GM12878 (cell line): ENCODE results near the gene PSENEN. TPM values are rescaled to one million over a fixed set of nuclear protein-coding genes. Genes with fewer than 3 reads are reported as not detected.

Experiments
- ATAC-seq: fragments of 200-7000 bp; cut with Tn5 transposase; 3 replicates; pipeline ENCODE4 v1.9.1; 2020; ENCODE audit warnings: mild to moderate bottlenecking, moderate library complexity
- BruUV-seq: library from RNA; stranded (reverse); fragments of 400-500 nt; replicated peaks from 2 replicates; lab custom pipeline; 2021; lab: Mats Ljungman, UMichigan
- CTCF ChIA-PET: fragments of 300-600 bp; sonication (Branson Sonifier 250); formaldehyde crosslinking; extraction: SDS; loops from one replicate; lab custom pipeline; 2021; ENCODE audit warnings: inconsistent platforms; lab: Yijun Ruan, JAX
- POLR2A ChIA-PET: fragments of 350-600 bp; formaldehyde crosslinking; extraction: SDS; loops from one replicate; lab custom pipeline; 2021; ENCODE audit warnings: inconsistent platforms; lab: Charles Lee
- RAD21 ChIA-PET: fragments of 300-600 bp; sonication (Branson Sonifier 250); formaldehyde crosslinking; loops from one replicate; lab custom pipeline; 2023; ENCODE audit warnings: antibody characterized with exemption; ENCODE audit not compliant: unreplicated experiment; lab: Charles Lee
- SMC1A ChIA-PET: fragments of 300-600 bp; sonication (Branson Sonifier 250); formaldehyde crosslinking; loops from one replicate; lab custom pipeline; 2023; ENCODE audit not compliant: unreplicated experiment, uncharacterized antibody; lab: Charles Lee
- DNase-seq: peaks from one replicate; pipeline ENCODE4 v3.0.0-alpha.2; 2011; ENCODE audit warnings: low read depth, low spot score
- FAIRE-seq: peaks from 3 replicates; lab custom pipeline; 2011; peaks lifted over from hg19 to GRCh38; lab: Jason Lieb, UNC
- H2AFZ ChIP-seq: 2 replicates; pipeline ENCODE4 v1.6.0; 2011; ENCODE audit warnings: low read depth, low read length, control low read depth; ENCODE audit not compliant: control insufficient read depth
- H3K27ac ChIP-seq: 2 replicates; pipeline ENCODE4 v1.5.1; 2011; ENCODE audit warnings: control low read depth; ENCODE audit not compliant: control insufficient read depth, insufficient read depth
- H3K27me3 ChIP-seq, 2 experiments: replicated peaks in 1 of 2; 2 replicates each; pipeline versions ENCODE4 v1.6.0 to v1.6.1; 2011; ENCODE audit warnings: low read length in 1 of 2; ENCODE audit not compliant: control insufficient read depth in 2 of 2, insufficient read depth in 2 of 2
- H3K36me3 ChIP-seq, 2 experiments: 2 replicates each; pipeline ENCODE4 v1.5.1; 2011; ENCODE audit warnings: low read length in 1 of 2; ENCODE audit not compliant: control insufficient read depth in 2 of 2, insufficient read depth in 2 of 2
- H3K4me1 ChIP-seq: 2 replicates; pipeline ENCODE4 v1.6.1; 2011; ENCODE audit warnings: mild to moderate bottlenecking, low read length, moderate library complexity, mixed read lengths; ENCODE audit not compliant: control insufficient read depth, insufficient read depth
- H3K4me2 ChIP-seq: 2 replicates; pipeline ENCODE4 v1.6.0; 2011; ENCODE audit warnings: control low read depth; ENCODE audit not compliant: control insufficient read depth, insufficient read depth
- H3K4me3 ChIP-seq: fragments of 200-600 bp; sonication (generic); 2 replicates; pipeline ENCODE4 v1.5.1; 2016
- H3K79me2 ChIP-seq: 2 replicates; pipeline ENCODE4 v1.6.0; 2011; ENCODE audit warnings: low read length; ENCODE audit not compliant: control insufficient read depth, insufficient read depth
- H3K9ac ChIP-seq: 2 replicates; pipeline ENCODE4 v1.8.0; 2011; ENCODE audit warnings: low read length, control low read depth, mixed read lengths; ENCODE audit not compliant: control insufficient read depth, insufficient read depth
- H3K9me3 ChIP-seq: replicated peaks from 3 replicates; pipeline ENCODE4 v1.5.1; 2011; ENCODE audit warnings: mild to moderate bottlenecking, low read length; ENCODE audit not compliant: control insufficient read depth, insufficient read depth
- H4K20me1 ChIP-seq: 2 replicates; pipeline ENCODE4 v1.6.0; 2011; ENCODE audit not compliant: control insufficient read depth, insufficient read depth
- CTCF ChIP-seq, 3 experiments: IDR thresholded peaks in 2 of 3; conservative IDR thresholded peaks in 1 of 3; 2 replicates each; pipeline ENCODE4 v1.5.1; 2011; ENCODE audit warnings: low read depth in 3 of 3, low read length in 3 of 3, mild to moderate bottlenecking in 3 of 3, control low read depth in 2 of 3, moderate library complexity in 2 of 3, inconsistent platforms in 1 of 3, mixed read lengths in 1 of 3; ENCODE audit not compliant: control insufficient read depth in 2 of 3, insufficient read depth in 1 of 3; ENCODE audit errors: extremely low read depth in 1 of 3
- IKZF2 ChIP-seq, 2 experiments: fragments of 450-650 bp; IDR thresholded peaks; 2 replicates each; pipeline ENCODE4 v1.6.1; 2017; ENCODE audit warnings: mild to moderate bottlenecking in 2 of 2, moderate library complexity in 2 of 2
- RB1 ChIP-seq: fragments of 450-650 bp; formaldehyde crosslinking; IDR thresholded peaks from 2 replicates; pipeline ENCODE4 v1.6.1; 2017; ENCODE audit warnings: mild to moderate bottlenecking, borderline replicate concordance
- SIX5 ChIP-seq: IDR thresholded peaks from 2 replicates; pipeline ENCODE4 v1.6.1; 2011; ENCODE audit warnings: mild to moderate bottlenecking, low read depth, low read length, moderate library complexity; ENCODE audit not compliant: severe bottlenecking
- USF1 ChIP-seq: IDR thresholded peaks from 2 replicates; pipeline ENCODE4 v1.6.1; 2011; ENCODE audit warnings: borderline replicate concordance, low read depth, mild to moderate bottlenecking, moderate library complexity, mixed read lengths, low read length; ENCODE audit not compliant: insufficient read depth; ENCODE audit errors: extremely low read length
- WGBS: methylation state at CpG from one replicate; pipeline ENCODE4 v1.1.6; 2016; ENCODE audit warnings: low lambda C conversion rate; ENCODE audit not compliant: insufficient replicate concordance, insufficient coverage; ENCODE audit errors: missing lambda C conversion rate; 5-methylcytosine and 5-hydroxymethylcytosine counted together
- in situ Hi-C: fragments of 300-500 bp; cut with MboI; formaldehyde crosslinking; loops from 9 replicates; pipeline ENCODE4 v1.14.3; 2018; ENCODE audit warnings: mixed read lengths
- intact Hi-C: fragments of 100-400 bp; cut with micrococcal nuclease; formaldehyde crosslinking; loops from one replicate; pipeline ENCODE4 v1.14.2; 2022; ENCODE audit not compliant: unreplicated experiment
- polyA plus RNA-seq, 11 experiments: library from polyadenylated mRNA; depleted of rRNA in 4 of 11; unstranded in 6 of 11; stranded (reverse) in 5 of 11; fragments of >200 nt; fragmentation: Nextera tagmentation in 4 of 11; fragmentation: Illumina TruSeq in 1 of 11; extraction: Ambion mirVana in 4 of 11; extraction: Trizol in 1 of 11; gene quantifications; 1 replicate in 1 of 11; 2 replicates in 10 of 11; pipeline versions ENCODE4 v1.2.1 to v1.2.3, GENCODE V29; 2011 to 2016; ENCODE audit warnings: inconsistent platforms in 2 of 11, missing spikeins in 2 of 11, low read depth in 1 of 11
- total RNA-seq, 4 experiments: library from RNA; depleted of rRNA in 3 of 4; stranded (reverse); fragments of >200 nt in 3 of 4; fragmentation: Illumina TruSeq in 1 of 4; extraction: Trizol in 1 of 4; gene quantifications; 2 replicates each; pipeline versions ENCODE4 v1.2.1 to v1.2.3, GENCODE V29; 2013 to 2021

PSENEN gene
- total and polyA plus RNA-seq, 10 of the 15 experiments (the other 5 are each of a cell fraction or from before 2014, with no cell fraction given), result 14.4 to 178 (median 43.5) TPM

- Histone ChIP-seq H3K27ac (peak overlapping the region; percentile 62), H3K9ac (peak overlapping the region; percentile 73), H3K27me3 (no peaks in the 10 kb centered on the region), H4K20me1 (no peaks in the 10 kb centered on the region), H3K4me2 (peak overlapping the region; percentile 99), H3K4me3 (peak overlapping the region; percentile 88), H3K36me3 (peaks cover 1 to 8% of the 10 kb centered on the region in 2 experiments; a peak in 3 of 4 replicates), H3K79me2 (peaks cover 11% of the 10 kb centered on the region), H3K9me3 (no peaks in the 10 kb centered on the region), H3K4me1 (peaks cover 15% of the 10 kb centered on the region), H2AFZ (peak overlapping the region; percentile 62)
- TF ChIP-seq SIX5, result no peak
- TF ChIP-seq CTCF (IDR thresholded peaks at IDR 0.05 in 2 of 3, conservative IDR thresholded peaks at IDR 0.05 in 1 of 3; ENCODE audit: control insufficient read depth in 2 of 3, extremely low read depth in 1 of 3, insufficient read depth in 1 of 3, low read depth in 3 of 3, low read length in 3 of 3), result no peak
- TF ChIP-seq IKZF2 (IDR thresholded peaks at IDR 0.05), result no peak
- 0 out of 2 replicates have a peak, but pooled peaks have one; percentile 5 for TF ChIP-seq RB1
- TF ChIP-seq USF1, result no peak
- POLR2A ChIA-PET, result interaction anchor here (0.5 to 2.2 kb wide), 5 partner anchors 8 to 199 kb away, joined by 3 to 18 read pairs (median 6); partner anchors contain the start of genes IGFLR1, LIN37, PSENEN and U2AF1L4
- DNase-seq (no peak), FAIRE-seq (no peak), ATAC-seq (peak; percentile 21)
- RAD21 ChIA-PET, result interaction anchor here (0.7 to 1.2 kb wide), 3 partner anchors 9 to 63 kb away, joined by 3 read pairs; partner anchors contain the start of genes PSENEN and U2AF1L4
- TSS peak; percentile 84 for BruUV-seq
- CTCF ChIA-PET, result interaction anchor here (0.7 kb wide), 1 partner anchor 9 kb away, joined by 3 read pairs; the partner anchor contains the start of gene LIN37
- intact Hi-C loops (no loop called here), in situ Hi-C loops (no loop called here)
- 7% methylated on average over 19 of the region's 19 CpGs for WGBS
- SMC1A ChIA-PET, result no interaction called here
These were observed 11.8 kb downstream of the PSENEN start for GRCh38 chr19:35757231-35757748.
